Natural killer cell (primary cell): ENCODE measurements around the gene MAD1L1. TPM values are rescaled to one million over a fixed set of nuclear protein-coding genes. Genes with fewer than 3 reads are reported as not detected.

Source experiments
- ATAC-seq, 3 donors: fragments of 150-1000 bp in 2 of 3; fragments of 200-7000 bp in 1 of 3; cut with Tn5 transposase; 1 replicate in 1 of 3; 2 replicates in 2 of 3; pipeline ENCODE4 v1.10.0; 2021; ENCODE audit warnings: mild to moderate bottlenecking in 2 of 3, moderate library complexity in 2 of 3
- DNase-seq, 2 donors: peaks; one replicate each; pipeline versions ENCODE4 v3.0.0 to v3.0.0-alpha.2; 2013 to 2021; ENCODE audit warnings: mixed read lengths in 1 of 2
- H3K27ac ChIP-seq: one replicate; pipeline ENCODE4 v1.5.1; 2013; ENCODE audit warnings: mild to moderate bottlenecking, low read length
- H3K27me3 ChIP-seq: one replicate; pipeline ENCODE4 v1.6.1; 2013; ENCODE audit warnings: low read length; ENCODE audit not compliant: control insufficient read depth, insufficient read depth
- H3K36me3 ChIP-seq: one replicate; pipeline ENCODE4 v1.6.1; 2013; ENCODE audit warnings: low read length; ENCODE audit not compliant: control insufficient read depth, insufficient read depth
- H3K4me1 ChIP-seq: one replicate; pipeline ENCODE4 v1.6.1; 2013; ENCODE audit warnings: low read length; ENCODE audit not compliant: control insufficient read depth, insufficient read depth
- H3K4me3 ChIP-seq: one replicate; pipeline ENCODE4 v1.5.1; 2013; ENCODE audit warnings: low read length
- H3K9me3 ChIP-seq: one replicate; pipeline ENCODE4 v1.6.1; 2013; ENCODE audit warnings: low read length; ENCODE audit not compliant: control insufficient read depth, insufficient read depth
- H3K27ac Mint-ChIP-seq, 2 donors: one replicate each; pipeline ENCODE4 v1.8.0; 2022; ENCODE audit warnings: mild to moderate bottlenecking in 2 of 2, mixed read lengths in 2 of 2, moderate library complexity in 1 of 2
- H3K27me3 Mint-ChIP-seq, 2 donors: one replicate each; pipeline ENCODE4 v1.8.0; 2022; ENCODE audit warnings: low read depth in 2 of 2, mixed read lengths in 2 of 2
- H3K36me3 Mint-ChIP-seq: one replicate; pipeline ENCODE4 v1.8.0; 2022; ENCODE audit warnings: mixed read lengths
- H3K4me1 Mint-ChIP-seq, 2 donors: one replicate each; pipeline ENCODE4 v1.8.0; 2022; ENCODE audit warnings: mixed read lengths in 2 of 2
- H3K4me3 Mint-ChIP-seq: one replicate; pipeline ENCODE4 v1.8.0; 2022; ENCODE audit warnings: mild to moderate bottlenecking, moderate library complexity, mixed read lengths
- H3K9me3 Mint-ChIP-seq, 2 donors: one replicate each; pipeline ENCODE4 v1.8.0; 2022; ENCODE audit warnings: mixed read lengths in 2 of 2
- CTCF ChIP-seq: fragments of 200-600 bp; IDR thresholded peaks from one replicate; pipeline ENCODE4 v1.8.0; 2022; ENCODE audit warnings: antibody characterized with exemption
- WGBS: methylation state at CpG from one replicate; pipeline ENCODE4 v1.1.7; 2013; ENCODE audit warnings: missing lambda C conversion rate; ENCODE audit not compliant: insufficient coverage; 5-methylcytosine and 5-hydroxymethylcytosine counted together
- intact Hi-C: fragments of 100-400 bp; cut with micrococcal nuclease; formaldehyde crosslinking; loops from one replicate; pipeline ENCODE4 v1.14.2; 2022
- total RNA-seq, 4 donors: library from RNA; stranded (reverse); fragments of 120-200 nt in 1 of 4; gene quantifications; one replicate each; pipeline versions ENCODE4 v1.2.3 to v1.2.4, GENCODE V29; 2013 to 2022

Gene MAD1L1
- total RNA-seq, 3 donors from 2014 or later (not counting 1 experiment from before 2014, with no cell fraction given), result 53.6 to 81.2 (median 77.4) TPM

- DNase-seq, result no peak
Observed at GRCh38 chr7:2002561-2003450, 229.9 kb downstream of the MAD1L1 start.

GRCh38 chr7:2001601-2002442, 230.9 kb downstream of the MAD1L1 start:
- no peak for ATAC-seq
- intact Hi-C loops, result no loop called here
- WGBS, result 95% methylated on average over 32 of the region's 33 CpGs
- TF ChIP-seq CTCF, result no peak
- no peak overlapping the region for H3K4me3 Mint-ChIP-seq
- Histone ChIP-seq H3K36me3 (no peaks in the 10 kb centered on the region), H3K4me1 (peaks cover 23% of the 10 kb centered on the region), H3K27me3 (no peaks in the 10 kb centered on the region), H3K27ac (no peak overlapping the region), H3K9me3 (no peaks in the 10 kb centered on the region), H3K4me3 (no peak overlapping the region)
- no peaks in the 10 kb centered on the region for H3K9me3 Mint-ChIP-seq
- no peak for DNase-seq
- H3K4me1 Mint-ChIP-seq, result peaks cover 33 to 41% of the 10 kb centered on the region in 2 donors
- peaks cover 17 to 23% of the 10 kb centered on the region in 2 donors for H3K27me3 Mint-ChIP-seq
- no peak overlapping the region for H3K27ac Mint-ChIP-seq
- no peaks in the 10 kb centered on the region for H3K36me3 Mint-ChIP-seq

More at GRCh38 chr7:2002561-2003450, 229.9 kb downstream of the MAD1L1 start:
- no peaks in the 10 kb centered on the region for H3K36me3 Mint-ChIP-seq
- peaks cover 33 to 43% of the 10 kb centered on the region in 2 donors for H3K4me1 Mint-ChIP-seq
- Histone ChIP-seq H3K4me1 (peaks cover 25% of the 10 kb centered on the region), H3K4me3 (no peak overlapping the region), H3K9me3 (no peaks in the 10 kb centered on the region), H3K27me3 (no peaks in the 10 kb centered on the region), H3K36me3 (no peaks in the 10 kb centered on the region), H3K27ac (no peak overlapping the region)
- peaks cover 17 to 23% of the 10 kb centered on the region in 2 donors for H3K27me3 Mint-ChIP-seq
- H3K9me3 Mint-ChIP-seq, result no peaks in the 10 kb centered on the region
- ATAC-seq, result no peak
- no peak overlapping the region for H3K4me3 Mint-ChIP-seq
- 86% methylated on average over 21 of the region's 21 CpGs for WGBS
- no peak for TF ChIP-seq CTCF
- intact Hi-C loops, result no loop called here
- no peak overlapping the region for H3K27ac Mint-ChIP-seq

GRCh38 chr7:2000746-2001321, 231.9 kb downstream of the MAD1L1 start:
- H3K27ac Mint-ChIP-seq, result peak overlapping the region in 1 of 2 donors; percentile 71
- no peaks in the 10 kb centered on the region for H3K9me3 ChIP-seq
- no peaks in the 10 kb centered on the region for H3K27me3 ChIP-seq
- peaks cover 13% of the 10 kb centered on the region for H3K4me1 ChIP-seq
- TF ChIP-seq CTCF, result no peak
- no peak overlapping the region for H3K4me3 Mint-ChIP-seq
- no peak overlapping the region for H3K27ac ChIP-seq
- no peak for ATAC-seq
- DNase-seq, result no peak
- H3K36me3 Mint-ChIP-seq, result no peaks in the 10 kb centered on the region
- peaks cover 11 to 16% of the 10 kb centered on the region in 2 donors for H3K27me3 Mint-ChIP-seq
- 95% methylated on average over 25 of the region's 25 CpGs for WGBS
- H3K4me3 ChIP-seq, result no peak overlapping the region
- peaks cover 23 to 31% of the 10 kb centered on the region in 2 donors for H3K4me1 Mint-ChIP-seq
- H3K36me3 ChIP-seq, result no peaks in the 10 kb centered on the region
- intact Hi-C loops, result no loop called here
- no peaks in the 10 kb centered on the region for H3K9me3 Mint-ChIP-seq
